GM12874 (cell line): ENCODE measurements around the gene FBXW11.

Experiments
- TF ChIP-seq, protein P1 (sequence below): IDR thresholded peaks from 2 replicates; pipeline ENCODE4 v1.5.1; 2011; ENCODE audit warnings: low read depth, mild to moderate bottlenecking, control low read depth, low read length, moderate library complexity; ENCODE audit not compliant: insufficient read depth

FBXW11 gene

DNA sequence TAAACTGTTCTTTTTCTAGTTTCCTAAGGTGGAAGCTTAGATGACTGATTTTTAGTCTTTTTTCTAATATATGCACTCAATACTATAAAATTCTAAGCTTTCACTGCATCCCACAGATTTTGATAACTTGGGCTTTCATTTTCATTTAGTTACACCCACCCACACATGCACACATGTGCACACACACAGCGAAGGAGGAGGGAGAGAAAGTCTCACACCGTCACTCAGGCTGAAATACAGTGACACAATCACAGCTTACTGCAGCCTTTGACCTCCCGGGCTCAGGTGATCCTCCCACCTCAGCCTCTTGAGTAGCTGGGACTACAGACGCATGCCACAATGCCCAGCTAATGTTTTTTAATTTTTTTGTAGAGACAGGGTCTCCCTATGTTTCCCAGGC lies 124.3 kb downstream of the FBXW11 start:
- TF ChIP-seq, protein P1, sequence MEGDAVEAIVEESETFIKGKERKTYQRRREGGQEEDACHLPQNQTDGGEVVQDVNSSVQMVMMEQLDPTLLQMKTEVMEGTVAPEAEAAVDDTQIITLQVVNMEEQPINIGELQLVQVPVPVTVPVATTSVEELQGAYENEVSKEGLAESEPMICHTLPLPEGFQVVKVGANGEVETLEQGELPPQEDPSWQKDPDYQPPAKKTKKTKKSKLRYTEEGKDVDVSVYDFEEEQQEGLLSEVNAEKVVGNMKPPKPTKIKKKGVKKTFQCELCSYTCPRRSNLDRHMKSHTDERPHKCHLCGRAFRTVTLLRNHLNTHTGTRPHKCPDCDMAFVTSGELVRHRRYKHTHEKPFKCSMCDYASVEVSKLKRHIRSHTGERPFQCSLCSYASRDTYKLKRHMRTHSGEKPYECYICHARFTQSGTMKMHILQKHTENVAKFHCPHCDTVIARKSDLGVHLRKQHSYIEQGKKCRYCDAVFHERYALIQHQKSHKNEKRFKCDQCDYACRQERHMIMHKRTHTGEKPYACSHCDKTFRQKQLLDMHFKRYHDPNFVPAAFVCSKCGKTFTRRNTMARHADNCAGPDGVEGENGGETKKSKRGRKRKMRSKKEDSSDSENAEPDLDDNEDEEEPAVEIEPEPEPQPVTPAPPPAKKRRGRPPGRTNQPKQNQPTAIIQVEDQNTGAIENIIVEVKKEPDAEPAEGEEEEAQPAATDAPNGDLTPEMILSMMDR: no peak

DNA sequence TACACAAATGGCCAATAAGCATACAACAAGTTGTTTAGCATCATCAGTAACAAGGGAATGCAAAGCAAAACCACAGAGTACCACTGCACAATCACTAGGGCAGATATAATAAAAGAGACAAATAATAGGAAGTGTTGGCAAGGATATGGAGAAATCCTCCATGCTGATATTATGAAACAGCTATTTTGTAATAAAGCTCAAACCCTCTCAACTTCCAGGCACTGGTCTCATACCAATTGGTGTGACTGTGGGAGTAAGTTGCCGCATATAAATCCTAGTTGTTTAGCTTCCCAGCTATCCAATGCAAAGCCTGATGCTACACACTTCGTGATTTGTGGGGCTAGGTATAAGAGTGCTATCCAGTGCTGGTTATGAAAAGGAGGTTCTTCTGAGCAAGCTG lies 132.2 kb downstream of the FBXW11 start:
- TF ChIP-seq, protein P1: no peak

- TF ChIP-seq, protein P1: no peak
Observed at GRCh38 chr5:171872666-171873065, 133.8 kb downstream of the FBXW11 start.

DNA sequence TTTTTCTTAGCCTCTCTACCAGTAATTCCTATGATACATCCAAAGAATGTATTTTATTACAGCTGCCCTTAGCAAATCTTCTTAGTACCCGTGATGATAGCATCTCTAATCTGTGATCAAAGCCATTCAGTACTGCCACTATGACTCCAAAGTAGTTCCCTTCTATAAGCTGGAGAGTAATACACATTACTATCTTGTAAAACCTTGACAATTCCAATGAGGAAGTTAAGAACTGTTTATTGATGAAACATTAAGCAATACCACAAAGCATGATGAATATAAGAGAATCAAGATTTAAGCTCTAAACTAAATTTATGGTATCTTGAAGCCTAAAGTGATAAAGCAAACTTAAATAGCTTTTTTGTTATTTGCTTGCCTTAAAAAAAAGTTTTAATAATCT lies 134.7 kb downstream of the FBXW11 start:
- TF ChIP-seq, protein P1: no peak

GRCh38 chr5:171869956-171870355 lies 136.5 kb downstream of the FBXW11 start:
- TF ChIP-seq, protein P1: no peak

- TF ChIP-seq, protein P1: no peak
Observed at GRCh38 chr5:171868236-171868635, 138.2 kb downstream of the FBXW11 start.

DNA sequence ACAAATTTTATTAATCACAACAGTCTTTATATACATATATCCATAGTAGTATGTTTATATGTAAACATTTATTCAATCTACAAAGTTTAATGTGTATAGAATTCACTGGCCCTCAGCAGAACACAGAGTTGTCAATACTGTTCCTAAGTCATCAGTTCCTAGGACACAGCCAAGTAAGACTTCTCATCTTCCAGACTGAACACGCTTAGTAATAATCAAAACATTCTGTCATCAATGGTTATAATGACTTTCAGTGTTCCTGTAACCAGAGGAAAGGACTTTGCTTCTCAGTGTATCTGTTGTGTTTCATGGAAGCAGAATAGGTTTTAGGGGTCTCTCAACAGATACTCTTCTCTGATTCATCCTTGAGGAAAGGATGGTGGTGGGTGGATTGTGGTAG lies 138.7 kb downstream of the FBXW11 start:
- TF ChIP-seq, protein P1: no peak

GRCh38 chr5:171865471-171865870 lies 141.0 kb downstream of the FBXW11 start:
- TF ChIP-seq, protein P1: no peak
